HL-60/S4 (cell line): ENCODE data around the gene FLCN.
"Not testable (repeated sequence)": the region's sequence is repeated elsewhere in the genome, so short reads cannot be mapped to it uniquely, and the experiment has no call there.

ENCODE experiments used
- in situ Hi-C: fragments of 300-500 bp; cut with MboI; formaldehyde crosslinking; loops from 2 replicates; pipeline ENCODE4 v1.14.3; 2022; ENCODE audit warnings: low sequenced_read_pairs

FLCN gene, protein sequence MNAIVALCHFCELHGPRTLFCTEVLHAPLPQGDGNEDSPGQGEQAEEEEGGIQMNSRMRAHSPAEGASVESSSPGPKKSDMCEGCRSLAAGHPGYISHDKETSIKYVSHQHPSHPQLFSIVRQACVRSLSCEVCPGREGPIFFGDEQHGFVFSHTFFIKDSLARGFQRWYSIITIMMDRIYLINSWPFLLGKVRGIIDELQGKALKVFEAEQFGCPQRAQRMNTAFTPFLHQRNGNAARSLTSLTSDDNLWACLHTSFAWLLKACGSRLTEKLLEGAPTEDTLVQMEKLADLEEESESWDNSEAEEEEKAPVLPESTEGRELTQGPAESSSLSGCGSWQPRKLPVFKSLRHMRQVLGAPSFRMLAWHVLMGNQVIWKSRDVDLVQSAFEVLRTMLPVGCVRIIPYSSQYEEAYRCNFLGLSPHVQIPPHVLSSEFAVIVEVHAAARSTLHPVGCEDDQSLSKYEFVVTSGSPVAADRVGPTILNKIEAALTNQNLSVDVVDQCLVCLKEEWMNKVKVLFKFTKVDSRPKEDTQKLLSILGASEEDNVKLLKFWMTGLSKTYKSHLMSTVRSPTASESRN

DNA sequence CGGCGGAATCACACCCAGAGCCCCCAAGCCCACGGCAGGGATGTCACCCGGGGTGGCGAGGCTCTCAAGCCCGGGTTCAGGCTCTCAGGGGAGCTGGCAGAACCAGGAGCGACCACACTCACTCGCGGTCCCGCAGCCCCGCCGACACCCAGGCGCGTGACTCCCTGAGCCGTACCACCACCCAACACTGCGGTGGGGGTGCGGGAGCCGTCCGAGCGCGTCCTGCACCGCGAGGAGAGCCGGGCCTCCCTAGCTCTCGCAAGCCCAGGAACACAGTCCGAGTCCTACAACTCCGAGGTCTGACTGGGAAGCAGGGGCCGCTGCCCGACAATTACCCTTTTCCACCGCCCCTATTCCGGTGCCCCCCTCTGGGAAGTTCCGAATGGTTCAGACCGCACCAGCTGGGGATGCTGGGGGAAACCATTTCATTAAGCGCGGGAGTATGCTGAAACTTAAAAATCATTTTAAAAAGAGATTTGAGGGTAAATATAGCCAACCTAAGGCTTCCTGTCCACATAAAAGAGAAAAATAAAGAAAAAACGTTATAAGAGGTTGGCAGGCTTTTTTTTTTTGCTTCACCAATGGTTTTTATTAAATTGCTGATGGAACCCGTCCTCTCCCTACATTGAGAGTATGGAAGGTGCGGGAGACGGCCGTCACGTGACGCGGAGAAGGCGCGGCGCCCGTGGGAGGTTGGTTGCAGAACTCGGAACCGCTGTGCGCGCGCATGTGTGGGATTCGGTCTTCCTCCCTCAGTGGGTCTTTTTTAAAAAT is at the start of gene FLCN:
FLCN (minus strand) TSS at position 143 of the 774 bp plus-strand sequence. CDS start 9,031 bp downstream, outside the sequence.
- in situ Hi-C loops: no loop called here

DNA sequence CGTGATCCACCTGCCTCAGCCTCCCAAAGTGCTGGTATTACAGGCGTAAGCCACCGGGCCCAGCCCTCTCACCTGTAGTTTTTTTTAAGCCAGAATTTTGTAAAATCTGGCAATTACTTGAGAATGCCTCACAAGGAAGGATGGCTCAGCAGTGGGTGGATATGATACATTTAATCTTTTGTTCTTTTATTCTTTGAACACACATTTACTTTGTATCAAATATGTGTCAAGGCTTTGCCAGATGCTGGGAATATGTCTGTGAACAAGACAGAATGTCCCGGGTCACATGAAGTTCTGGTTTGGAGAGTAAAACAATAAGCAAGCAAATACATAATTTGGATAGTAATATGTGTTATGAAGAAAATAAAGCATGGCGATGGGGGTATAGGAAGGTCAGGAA is 49.0 kb upstream of the FLCN start:
- in situ Hi-C loops: no loop called here

DNA sequence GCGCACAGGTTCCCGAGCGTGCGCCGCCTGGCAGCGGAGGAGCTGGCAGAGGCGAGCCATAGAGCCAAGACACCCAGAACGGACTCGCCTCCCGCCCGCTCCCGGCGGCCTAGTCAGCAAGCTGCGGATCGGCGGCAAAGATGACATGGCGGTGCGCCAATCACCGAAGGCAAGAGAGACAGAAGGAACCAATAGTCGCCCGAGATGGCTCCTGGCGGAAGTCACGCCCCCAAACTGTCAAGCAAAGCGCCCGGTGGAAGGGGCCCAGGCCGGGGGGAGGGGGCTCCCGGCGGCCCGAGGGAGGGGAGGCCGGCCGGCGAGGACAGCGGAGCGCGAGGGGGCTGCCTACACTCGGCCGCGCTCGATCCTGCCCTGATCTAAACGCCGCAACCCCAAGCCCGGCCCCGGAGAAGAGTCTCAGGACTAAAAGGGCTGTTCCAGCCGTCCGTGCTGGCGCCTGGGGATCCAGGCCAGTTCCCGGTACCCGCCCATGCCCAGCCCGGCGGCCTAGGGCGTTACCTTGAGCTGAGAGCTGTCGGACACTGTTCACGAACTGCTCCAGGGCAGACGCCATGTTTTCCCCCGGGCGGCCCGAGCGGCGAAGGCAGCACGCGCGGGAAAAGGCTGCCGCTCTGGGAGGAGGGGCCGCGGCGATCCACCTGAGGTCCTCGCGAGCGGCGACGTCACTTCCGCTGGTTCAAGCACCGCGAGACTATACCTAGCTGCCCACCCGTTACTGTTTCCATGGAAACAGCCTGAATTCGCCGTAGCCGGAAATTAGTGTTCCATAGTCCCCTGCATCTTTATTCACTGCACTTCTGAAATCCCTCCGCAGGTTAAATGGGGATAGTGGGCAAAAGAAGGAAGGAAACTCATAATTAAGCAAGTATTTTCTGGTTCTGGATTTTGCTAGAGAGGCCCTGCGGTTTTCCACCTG is 43.9 kb upstream of the FLCN start, which contains the start of gene COPS3:
COPS3 (minus strand) TSS at position 634 of the 937 bp plus-strand sequence; CDS start at position 574, 60 bp downstream.
- in situ Hi-C loops: no loop called here

DNA sequence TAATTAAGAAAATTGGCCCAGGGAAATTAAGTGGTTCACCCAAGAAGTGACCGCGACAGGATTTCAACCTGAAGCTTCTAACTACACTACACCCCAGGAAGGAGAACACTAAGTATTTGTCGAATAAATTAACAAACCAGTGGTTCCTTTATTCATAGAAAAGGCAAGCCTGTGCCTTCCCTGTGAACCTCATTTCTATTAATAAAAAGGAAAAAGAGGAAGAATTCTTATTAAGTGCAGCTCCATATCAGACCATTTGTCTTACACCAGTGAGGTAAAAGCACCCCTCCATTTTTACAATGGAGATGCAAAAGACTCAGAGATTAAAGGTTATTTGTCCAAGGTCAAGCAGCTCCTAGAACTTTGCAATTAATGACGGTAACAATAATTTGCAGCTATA is 42.3 kb upstream of the FLCN start:
- in situ Hi-C loops: no loop called here

DNA sequence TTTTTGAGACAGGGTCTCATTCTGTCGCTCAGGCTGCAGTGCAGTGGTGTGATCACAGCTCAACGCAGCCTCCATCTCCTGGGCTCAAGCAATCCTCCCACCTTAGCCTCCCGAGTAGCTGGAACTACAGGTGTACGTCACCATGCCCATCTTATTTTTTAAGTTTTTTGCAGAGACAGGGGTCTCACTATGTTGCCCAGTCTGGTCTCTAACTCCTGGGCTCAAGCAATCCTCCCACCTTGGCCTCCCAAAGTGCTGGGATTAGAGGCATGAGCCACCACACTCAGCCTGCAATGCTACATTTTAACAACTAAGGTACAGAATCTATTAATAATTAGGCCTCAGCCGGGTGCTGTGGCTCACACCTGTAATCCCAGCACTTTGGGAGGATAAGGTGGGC is 40.5 kb upstream of the FLCN start:
- in situ Hi-C loops: not testable (repeated sequence)

DNA sequence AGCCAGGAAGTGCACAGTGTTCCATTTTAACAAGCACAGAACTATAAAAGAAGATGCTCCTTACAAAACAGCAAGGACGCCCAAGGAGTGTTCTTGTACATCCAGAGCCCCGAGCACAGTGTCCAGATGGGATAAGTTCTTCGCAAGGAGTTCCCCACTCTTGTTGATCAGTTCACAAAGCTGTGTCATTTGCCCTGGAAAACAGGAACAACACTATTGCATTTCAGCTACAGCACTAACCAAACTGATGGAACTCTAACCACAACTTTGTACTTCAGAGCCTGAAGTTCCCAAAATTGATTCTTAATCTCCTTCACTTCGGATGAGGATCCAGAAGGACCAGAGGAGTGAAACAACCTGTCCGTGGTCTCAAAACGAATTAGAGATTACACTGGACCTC is 39.0 kb upstream of the FLCN start:
- in situ Hi-C loops: no loop called here

DNA sequence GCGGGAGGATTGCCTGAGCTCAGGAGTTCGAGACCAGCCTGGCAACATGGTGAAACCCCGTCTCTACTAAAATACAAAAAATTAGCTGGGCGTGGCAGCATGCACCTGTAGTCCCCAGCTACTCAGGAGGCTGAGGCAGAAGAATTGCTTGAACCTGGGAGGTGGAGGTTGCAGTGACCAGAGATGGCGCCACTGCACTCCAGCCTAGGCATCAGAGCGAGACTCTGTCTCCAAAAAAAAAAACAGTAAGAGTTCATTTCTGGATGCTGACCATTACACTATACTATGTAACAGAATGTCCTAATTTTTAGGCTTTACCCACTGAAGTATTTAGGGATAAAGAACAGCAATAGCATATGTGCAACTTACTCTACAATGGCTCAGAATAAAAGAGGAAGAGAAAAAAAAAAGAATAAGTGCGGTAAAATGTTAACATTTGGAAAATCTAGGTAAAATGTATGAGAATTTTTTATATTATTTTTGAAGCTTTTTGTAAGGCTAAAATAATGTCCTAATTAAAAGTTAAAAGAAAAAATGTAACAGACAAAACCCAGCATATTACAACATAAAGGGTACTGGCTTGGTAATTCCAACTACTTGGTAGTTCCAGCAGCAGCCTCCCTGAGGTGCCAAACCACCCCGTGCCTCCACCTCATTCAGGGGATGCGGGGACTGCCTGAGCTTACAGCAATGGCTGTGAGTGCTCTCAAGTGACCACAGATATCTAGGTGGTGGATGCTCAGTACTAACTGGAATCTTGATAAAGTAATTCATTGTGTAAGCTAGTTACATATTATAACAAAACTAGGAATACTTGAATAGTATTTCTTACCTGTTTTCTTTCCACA is 33.2 kb upstream of the FLCN start:
- in situ Hi-C loops: no loop called here

DNA sequence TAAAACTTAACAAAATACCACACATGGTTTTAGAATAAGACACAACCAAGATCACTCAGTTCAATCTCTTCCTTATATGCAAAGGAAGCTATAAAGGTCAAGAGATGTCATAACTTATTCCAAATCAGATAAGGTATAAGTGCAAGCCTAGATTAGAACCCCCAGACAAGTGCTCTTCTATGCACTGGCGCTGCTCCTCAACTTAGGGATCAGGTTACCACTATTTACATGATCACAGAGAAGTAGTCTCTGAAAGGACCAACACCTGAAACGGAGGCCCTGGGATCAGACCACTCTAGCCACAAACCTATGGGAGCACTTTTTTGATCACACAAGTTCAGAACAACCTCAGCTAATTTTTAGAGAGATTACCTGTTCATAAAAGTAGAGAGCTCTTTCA is 27.5 kb upstream of the FLCN start:
- in situ Hi-C loops: no loop called here

DNA sequence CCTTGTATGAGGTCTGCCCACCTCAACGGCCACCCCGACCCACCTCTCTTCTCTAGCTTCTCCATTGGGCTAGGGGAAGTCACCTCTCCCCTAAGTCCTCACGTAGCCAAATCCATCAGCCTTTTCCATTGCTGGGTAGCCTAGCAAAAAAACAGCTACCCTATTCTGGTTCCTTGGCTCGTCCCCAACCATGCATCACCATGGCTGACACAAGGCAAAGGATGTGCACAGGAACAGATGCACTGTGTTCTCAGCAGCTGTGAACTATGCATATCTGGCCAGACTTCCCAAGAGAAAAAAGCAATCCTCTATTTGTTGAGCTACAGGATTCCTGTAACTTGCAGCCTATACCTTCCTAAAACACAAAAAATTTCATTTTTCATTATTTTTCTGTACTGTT is 22.0 kb upstream of the FLCN start:
- in situ Hi-C loops: no loop called here

DNA sequence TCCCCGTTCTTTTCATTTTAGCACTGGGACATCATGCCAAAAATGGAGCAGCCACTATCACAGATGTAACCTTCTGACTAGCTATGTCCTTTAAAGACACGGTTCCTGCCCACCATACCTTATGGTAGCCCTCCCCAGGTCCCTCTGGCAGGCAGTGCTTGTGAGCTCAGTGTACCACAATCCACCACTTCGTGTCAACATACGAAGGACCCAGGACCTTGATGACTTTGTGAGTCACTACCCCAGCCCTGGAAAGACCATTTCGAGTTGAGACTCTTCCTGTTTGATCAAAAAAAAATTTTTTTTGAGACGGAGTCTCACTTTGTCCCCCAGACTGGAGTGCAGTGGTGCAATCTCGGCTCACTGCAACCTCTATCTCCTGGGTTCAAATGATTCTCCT is 21.0 kb upstream of the FLCN start:
- in situ Hi-C loops: no loop called here

DNA sequence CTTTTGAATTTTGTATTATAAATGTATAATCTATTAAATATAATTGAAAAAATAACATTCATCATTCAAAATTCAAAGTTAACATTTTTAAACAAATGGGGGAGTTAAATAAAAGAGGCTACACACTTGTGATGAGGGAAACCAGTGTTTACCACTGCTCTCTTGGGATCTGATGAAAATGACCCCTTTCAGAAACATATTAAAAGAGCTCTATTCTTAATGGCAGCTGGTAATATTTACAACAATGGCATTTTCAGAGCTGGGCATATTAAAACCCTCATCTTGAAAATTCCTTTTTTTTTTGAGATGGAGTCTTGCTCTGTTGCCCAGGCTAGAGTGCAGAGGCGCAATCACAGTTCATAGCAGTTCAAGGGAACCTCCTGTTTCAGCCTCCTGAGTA is 19.3 kb upstream of the FLCN start:
- in situ Hi-C loops: no loop called here

DNA sequence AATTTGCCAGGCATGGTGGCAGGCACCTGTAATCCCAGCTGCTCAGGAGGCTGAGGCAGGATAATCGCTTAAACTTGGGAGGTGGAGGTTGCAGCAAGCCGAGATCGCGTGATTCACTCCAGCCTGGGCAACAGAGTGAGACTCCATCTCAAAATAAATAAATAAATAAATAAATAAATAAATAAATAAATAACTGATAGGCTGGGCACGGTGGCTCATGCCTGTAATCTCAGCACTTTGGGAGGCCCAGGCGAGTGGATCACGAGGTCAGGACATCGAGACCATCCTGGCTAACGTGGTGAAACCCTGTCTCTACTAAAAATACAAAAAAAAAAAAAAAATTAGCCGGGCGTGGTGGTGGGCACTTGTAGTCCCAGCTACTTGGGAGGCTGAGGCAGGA is 18.7 kb upstream of the FLCN start:
- in situ Hi-C loops: not testable (repeated sequence)

DNA sequence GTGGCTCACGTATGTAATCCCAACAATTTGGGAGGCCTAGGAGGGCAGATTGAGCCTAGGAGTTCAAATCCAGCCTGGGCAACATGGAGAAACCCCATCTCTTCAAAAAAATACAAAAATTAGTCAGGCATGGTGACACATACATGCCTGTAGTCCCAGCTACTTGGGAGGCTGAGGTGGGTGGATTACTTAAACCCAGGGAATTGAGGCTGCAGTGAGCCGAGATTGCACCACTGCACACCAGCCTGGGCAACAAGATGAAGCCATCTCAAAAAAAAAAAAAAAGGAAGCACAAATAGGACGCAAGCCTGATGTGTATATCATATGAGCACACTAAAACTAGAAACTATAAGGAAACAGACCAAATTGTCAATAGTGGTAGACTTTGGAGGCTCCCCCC is 17.1 kb upstream of the FLCN start:
- in situ Hi-C loops: no loop called here

DNA sequence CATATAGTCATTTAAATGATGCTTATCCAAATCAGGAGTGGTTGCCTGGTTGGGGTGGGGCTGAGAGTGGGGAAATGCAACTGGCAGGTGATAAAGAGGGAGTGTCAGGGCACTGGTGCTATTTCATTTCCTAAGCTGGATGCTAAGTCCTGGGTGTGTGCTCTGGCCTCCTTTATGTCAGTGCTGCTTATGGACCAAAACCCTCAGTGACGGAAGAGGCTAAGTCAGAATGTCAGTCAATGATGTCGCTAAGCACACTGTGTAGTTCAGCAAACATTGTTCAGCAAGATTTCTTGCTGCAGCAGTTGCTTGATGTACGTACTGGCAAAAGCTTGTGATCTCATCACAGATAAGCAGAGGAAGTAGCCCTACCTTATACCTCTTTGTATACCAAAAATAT is 16.4 kb upstream of the FLCN start:
- in situ Hi-C loops: no loop called here

DNA sequence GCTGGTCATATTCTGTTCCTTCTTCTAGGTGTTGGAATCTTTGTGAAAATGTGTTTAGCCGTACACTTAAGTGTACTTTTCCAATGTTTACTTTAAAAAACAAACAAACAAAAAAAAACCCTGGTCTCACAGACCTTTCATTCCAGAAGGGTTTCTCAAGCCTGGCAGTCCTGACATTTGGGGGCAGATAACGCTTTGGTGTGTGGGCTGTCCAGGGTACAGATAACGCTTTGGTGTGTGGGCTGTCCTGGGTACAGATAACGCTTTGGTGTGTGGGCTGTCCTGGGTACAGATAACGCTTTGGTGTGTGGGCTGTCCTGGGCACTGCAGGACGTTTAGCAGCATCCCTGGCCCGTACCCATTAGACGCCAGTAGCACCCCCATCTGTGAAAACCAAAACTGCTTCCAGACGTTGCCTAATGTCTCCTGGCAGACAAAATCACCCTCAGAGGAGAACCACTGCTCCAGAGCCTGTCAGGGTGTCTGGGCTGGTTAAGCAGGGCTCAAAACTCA is 15.2 kb upstream of the FLCN start:
- in situ Hi-C loops: no loop called here

DNA sequence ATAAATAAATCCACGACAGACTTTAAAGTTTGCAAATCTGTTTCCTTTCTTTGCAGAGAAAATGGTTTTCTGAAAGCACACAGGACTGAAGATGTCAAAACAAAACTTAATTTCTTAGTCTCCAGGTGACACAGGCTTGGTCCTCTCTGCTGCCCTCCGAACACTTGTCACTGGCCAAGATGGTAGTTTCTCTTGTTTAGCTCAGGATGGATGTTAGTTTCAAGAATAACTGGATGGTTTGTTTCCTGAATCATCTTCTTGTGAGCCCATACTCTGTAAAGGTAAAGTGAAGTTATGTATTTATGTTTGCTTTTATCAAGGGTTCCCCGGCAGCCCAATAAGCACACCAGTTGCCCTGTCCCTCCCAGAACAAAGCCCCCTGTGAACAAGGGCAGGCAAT is 9.9 kb upstream of the FLCN start:
- in situ Hi-C loops: no loop called here

DNA sequence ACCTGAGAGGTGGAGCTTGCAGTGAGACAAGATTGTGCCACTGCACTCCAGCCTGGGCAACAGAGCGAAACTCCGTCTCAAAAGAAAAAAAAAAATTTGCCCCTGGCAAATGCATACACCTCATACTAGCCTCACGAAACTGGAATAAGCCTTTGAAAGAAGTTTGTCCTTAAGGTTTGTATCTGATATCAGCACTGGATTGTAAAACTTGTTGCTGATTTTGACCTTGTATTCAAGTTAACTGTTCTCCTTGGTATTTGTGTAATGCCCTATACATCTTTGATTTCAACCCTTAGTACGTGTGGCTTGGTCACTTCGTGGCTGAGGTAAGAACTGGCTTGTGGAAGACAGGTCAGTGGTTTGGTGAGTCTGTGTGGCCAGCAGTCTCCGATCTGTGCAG is 6.2 kb upstream of the FLCN start:
- in situ Hi-C loops: no loop called here

DNA sequence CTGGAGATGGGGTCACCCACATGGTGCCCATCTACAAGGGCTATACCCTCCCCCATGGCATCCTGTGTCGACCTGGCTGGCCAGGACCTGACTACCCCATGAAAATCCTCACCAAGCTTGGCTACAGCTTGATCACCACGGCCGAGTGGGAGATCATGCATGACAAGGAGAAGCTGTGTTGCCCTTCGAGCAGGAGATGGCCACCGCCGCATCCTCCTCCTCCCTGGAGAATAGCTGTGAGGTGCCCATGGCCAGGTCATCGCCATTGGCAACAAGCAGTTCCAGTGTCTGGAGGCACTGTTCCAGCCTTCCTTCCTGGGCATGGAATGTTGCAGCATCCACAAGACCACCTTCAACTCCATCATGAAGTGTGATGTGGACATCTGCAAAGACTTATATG is 5.3 kb upstream of the FLCN start:
- in situ Hi-C loops: no loop called here

DNA sequence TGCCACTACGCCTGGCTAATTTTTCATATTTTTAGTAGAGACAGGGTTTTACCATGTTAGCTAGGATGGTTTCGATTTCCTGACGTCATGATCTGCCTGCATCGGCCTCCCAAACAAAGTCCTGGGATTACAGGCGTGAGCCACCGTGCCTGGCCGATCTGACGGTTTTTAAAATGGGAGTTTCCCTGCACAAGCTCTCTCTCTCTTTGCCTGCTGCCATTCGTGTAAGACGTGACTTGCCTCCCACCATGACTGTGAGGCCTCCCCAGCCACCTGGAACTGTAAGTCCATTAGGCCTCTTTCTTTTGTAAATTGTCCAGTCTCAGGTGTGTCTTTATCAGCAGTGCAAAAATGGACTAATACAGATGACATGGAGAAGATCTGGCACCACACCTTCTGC is 4.7 kb upstream of the FLCN start:
- in situ Hi-C loops: no loop called here

DNA sequence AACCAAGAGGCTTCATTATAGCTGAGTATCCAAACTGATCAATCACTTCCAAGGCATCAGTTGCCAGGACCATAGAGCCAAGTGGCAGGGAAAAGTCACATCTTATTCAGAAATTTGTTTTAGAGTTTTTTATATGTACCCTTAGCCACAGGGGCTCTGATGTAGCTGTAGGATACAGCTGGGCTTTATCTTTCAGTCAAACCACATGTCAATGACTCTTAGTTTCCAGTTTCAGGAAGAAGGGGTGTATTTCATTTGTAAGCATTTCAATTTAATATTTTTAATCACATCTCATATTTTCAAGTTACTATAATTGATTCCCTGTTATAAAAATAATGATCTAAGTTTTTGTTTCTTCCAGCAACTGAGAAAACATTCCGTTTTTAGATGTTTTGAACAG is 2.9 kb upstream of the FLCN start:
- in situ Hi-C loops: no loop called here
